ENCODE results near the gene PPP1R1B. TPM values are rescaled to one million over a fixed set of nuclear protein-coding genes. Genes with fewer than 3 reads are reported as not detected.
A peak's percentile ranks its signal among the peaks of the same experiment; 100 is the strongest.

PPP1R1B gene
- total and polyA plus RNA-seq, 2 of the 4 experiments (the other 2 are of a cell fraction), result not detected

DNA sequence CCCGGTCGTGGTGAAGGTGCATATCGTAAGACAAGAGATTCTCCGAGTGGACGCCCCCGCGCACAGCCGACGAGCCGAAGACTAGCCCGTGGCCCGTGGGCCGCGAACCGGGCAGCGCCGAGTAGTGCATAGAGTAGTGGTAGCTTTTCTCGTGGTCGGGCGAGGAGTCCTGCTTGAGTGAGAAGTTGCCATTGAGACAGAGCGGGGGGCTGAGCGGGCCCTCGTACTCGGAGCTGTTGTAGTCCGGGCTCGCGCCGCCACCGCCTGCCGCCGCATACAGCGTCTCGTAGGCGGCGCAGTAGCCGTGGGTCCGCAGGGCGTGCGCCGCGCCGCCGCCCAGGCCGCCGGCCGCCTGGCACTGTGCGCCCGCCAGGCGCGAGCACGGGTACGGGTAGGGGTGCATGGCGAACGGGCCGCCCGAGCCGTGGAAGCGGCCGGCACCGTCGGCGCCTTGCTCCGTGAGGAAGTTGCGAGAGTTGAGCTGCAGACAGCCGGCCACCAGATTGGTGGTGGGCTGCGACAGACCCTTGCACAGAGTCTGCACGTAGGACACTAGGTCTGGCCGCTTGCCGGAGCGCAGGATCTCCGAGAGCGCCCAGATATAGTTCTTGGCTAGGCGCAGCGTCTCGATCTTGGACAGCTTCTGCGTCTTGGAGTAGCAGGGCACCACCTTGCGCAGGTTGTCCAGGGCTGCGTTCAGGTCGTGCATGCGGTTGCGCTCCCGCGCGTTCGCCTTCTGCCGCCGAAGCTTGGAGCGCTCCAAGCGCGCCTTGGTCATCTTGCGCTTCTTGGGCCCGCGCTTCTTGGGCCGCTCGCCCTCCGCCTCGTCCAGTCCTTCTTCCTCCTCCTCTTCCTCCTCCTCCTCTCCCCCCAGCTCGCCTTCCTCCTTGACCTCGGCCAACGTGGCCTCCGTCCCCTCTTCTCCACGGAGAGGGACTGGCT is 21.0 kb upstream of the PPP1R1B start:
- peaks cover 93% of the 10 kb centered on the region for H3K27me3 ChIP-seq (ENCODE audit: control insufficient read depth, insufficient read depth, low read length)
- H2AFZ ChIP-seq (replicated peaks; ENCODE audit: low read length, poor library complexity), result no peak overlapping the region
- peaks cover 5% of the 10 kb centered on the region; the same call in 1 of the 2 replicates for H4K20me1 ChIP-seq (ENCODE audit: insufficient read depth, low read length)
- DNase-seq (no peak), ATAC-seq (ENCODE audit: low read depth) (peak; percentile 59)
- no peak overlapping the region for H3K4ac ChIP-seq (ENCODE audit: low read depth, low read length)
- no peak overlapping the region for H2AK9ac ChIP-seq (replicated peaks; ENCODE audit: low read depth, low read length, poor library complexity)
- ChIA-PET CTCF (no interaction called here), POLR2A (ENCODE audit: unreplicated experiment) (no interaction called here)
- dilution Hi-C loops (cut with HindIII; ENCODE audit: low sequenced_read_pairs, unreplicated experiment), result no loop called here
- H2AK5ac ChIP-seq (ENCODE audit: low read depth, low read length), result no peak overlapping the region
- no peak overlapping the region for H3K4me2 ChIP-seq (ENCODE audit: low read depth, low read length)
- no peak overlapping the region for H3K56ac ChIP-seq (ENCODE audit: extremely low read depth, insufficient read depth, low read length)
- intact Hi-C loops (cut with micrococcal nuclease), result no loop called here
- no peak overlapping the region for H2BK120ac ChIP-seq (ENCODE audit: low read depth, low read length)
- no peak overlapping the region for H3K9ac ChIP-seq (ENCODE audit: low read depth, low read length)
- WGBS, 2 experiments (ENCODE audit: extremely low coverage in 2 of 2, insufficient read length in 1 of 2), result 1% methylated on average over 41 of the region's 102 CpGs; no CpG with 5 or more reads in 1 of the 2 experiments
- no peak overlapping the region for H3K27ac ChIP-seq (ENCODE audit: insufficient read depth, low read length)
- H2BK20ac ChIP-seq (ENCODE audit: low read depth, low read length), result no peak overlapping the region
- H3K18ac ChIP-seq (ENCODE audit: low read depth, low read length), result no peak overlapping the region
- H4K91ac ChIP-seq (ENCODE audit: insufficient read depth, low read depth, low read length), result no peak overlapping the region
- no peak overlapping the region for H4K5ac ChIP-seq (ENCODE audit: low read depth, low read length)
- H4K8ac ChIP-seq (ENCODE audit: low read depth in 2 of 2, low read length in 2 of 2), result no peak overlapping the region
- H2BK15ac ChIP-seq (ENCODE audit: low read depth, low read length), result no peak overlapping the region
- 0 out of 2 replicates have a peak, but pooled peaks cover 2% of the 10 kb centered on the region for H3K9me3 ChIP-seq (ENCODE audit: control insufficient read depth, insufficient read depth, low read length)
- H3K79me1 ChIP-seq (ENCODE audit: low read depth in 1 of 2, low read length in 2 of 2), result no peaks in the 10 kb centered on the region
- no peaks in the 10 kb centered on the region; the same call in 1 of the 2 replicates for H3K4me1 ChIP-seq (ENCODE audit: control insufficient read depth, insufficient read depth, low read length)
- TF ChIP-seq MXI1 (IDR thresholded peaks at IDR 0.05; ENCODE audit: borderline replicate concordance, low read depth, low read length) (no peak), RFX5 (IDR thresholded peaks at IDR 0.05; ENCODE audit: low read depth, low read length) (no peak), NFE2L2 (IDR thresholded peaks at IDR 0.05; ENCODE audit: low read depth, low read length) (no peak)
- H3K14ac ChIP-seq (replicated peaks; ENCODE audit: low read depth, low read length), result no peak overlapping the region
- BruUV-seq (replicated peaks), result no TSS peak
- H3K9me1 ChIP-seq (ENCODE audit: insufficient read depth, low read length), result no peaks in the 10 kb centered on the region
- in situ Hi-C loops (cut with MboI; ENCODE audit: low sequenced_read_pairs), result no loop called here
- H3K23ac ChIP-seq (ENCODE audit: low read depth, low read length), result no peak overlapping the region
- no peaks in the 10 kb centered on the region for H3K36me3 ChIP-seq (ENCODE audit: control insufficient read depth, insufficient read depth, low read length)
- no peak overlapping the region for H2BK5ac ChIP-seq (ENCODE audit: low read depth, low read length, poor library complexity, severe bottlenecking)
- H3K4me3 ChIP-seq (ENCODE audit: insufficient read depth, low read depth, low read length), result no peak overlapping the region
